GM12878 (cell line): ENCODE results near the gene INPP5D. TPM values are rescaled to one million over a fixed set of nuclear protein-coding genes. Genes with fewer than 3 reads are reported as not detected.
A peak's percentile ranks its signal among the peaks of the same experiment; 100 is the strongest.

Experiments
- ATF7 ChIP-seq: fragments of 450-650 bp; IDR thresholded peaks from 2 replicates; pipeline ENCODE4 v1.6.1; 2016; ENCODE audit warnings: low read depth, mild to moderate bottlenecking
- E4F1 ChIP-seq: fragments of 450-650 bp; IDR thresholded peaks from 2 replicates; pipeline ENCODE4 v1.6.1; 2018; ENCODE audit warnings: borderline replicate concordance, mild to moderate bottlenecking; ENCODE audit not compliant: partially characterized antibody
- ETV6 ChIP-seq, 2 experiments: fragments of 450-650 bp in 1 of 2; IDR thresholded peaks in 1 of 2; conservative IDR thresholded peaks in 1 of 2; 2 replicates each; pipeline ENCODE4 v1.6.1; 2014; ENCODE audit warnings: antibody characterized with exemption in 1 of 2, borderline replicate concordance in 1 of 2, low read depth in 1 of 2, mild to moderate bottlenecking in 1 of 2, moderate library complexity in 1 of 2
- MTA3 ChIP-seq: IDR thresholded peaks from 2 replicates; pipeline ENCODE4 v1.6.1; 2012; ENCODE audit warnings: low read length, inconsistent platforms, borderline replicate concordance
- NBN ChIP-seq: fragments of 450-650 bp; IDR thresholded peaks from 2 replicates; pipeline ENCODE4 v1.6.1; 2016
- NFYB ChIP-seq: IDR thresholded peaks from 2 replicates; pipeline ENCODE4 v1.6.1; 2011; ENCODE audit warnings: low read depth, mild to moderate bottlenecking, low read length, improper control_type of control experiment, moderate library complexity; ENCODE audit not compliant: insufficient read depth
- NR2F1 ChIP-seq: fragments of 450-650 bp; conservative IDR thresholded peaks from 2 replicates; pipeline ENCODE4 v1.6.1; 2017; ENCODE audit warnings: mild to moderate bottlenecking
- NRF1 ChIP-seq: conservative IDR thresholded peaks from 2 replicates; pipeline ENCODE4 v1.6.1; 2011; ENCODE audit warnings: mild to moderate bottlenecking, low read depth, low read length, improper control_type of control experiment
- PAX5 ChIP-seq: IDR thresholded peaks from 2 replicates; pipeline ENCODE4 v1.6.1; 2011; ENCODE audit warnings: low read depth, low read length, borderline replicate concordance
- POU2F2 ChIP-seq: IDR thresholded peaks from 3 replicates; pipeline ENCODE4 v1.6.1; 2011; ENCODE audit warnings: low read depth, mild to moderate bottlenecking, low read length, borderline replicate concordance
- RCOR1 ChIP-seq: conservative IDR thresholded peaks from 2 replicates; pipeline ENCODE4 v1.6.1; 2012; ENCODE audit warnings: low read depth, low read length, improper control_type of control experiment
- RUNX3 ChIP-seq: IDR thresholded peaks from 2 replicates; pipeline ENCODE4 v1.6.1; 2012; ENCODE audit warnings: low read length, inconsistent platforms
- SPI1 ChIP-seq: IDR thresholded peaks from 2 replicates; pipeline ENCODE4 v1.6.1; 2011; ENCODE audit warnings: low read depth, mild to moderate bottlenecking, low read length, moderate library complexity, borderline replicate concordance; ENCODE audit not compliant: insufficient read depth
- STAT1 ChIP-seq: fragments of 450-650 bp; conservative IDR thresholded peaks from 2 replicates; pipeline ENCODE4 v1.6.1; 2014; ENCODE audit warnings: antibody characterized with exemption, mild to moderate bottlenecking
- ZBED1 ChIP-seq: IDR thresholded peaks from 2 replicates; pipeline ENCODE4 v1.6.1; 2016; ENCODE audit warnings: borderline replicate concordance
- ZNF592 ChIP-seq: fragments of 450-650 bp; IDR thresholded peaks from 2 replicates; pipeline ENCODE4 v1.6.1; 2017; ENCODE audit warnings: mild to moderate bottlenecking, moderate library complexity
- polyA plus RNA-seq, 11 experiments: library from polyadenylated mRNA; depleted of rRNA in 4 of 11; unstranded in 6 of 11; stranded (reverse) in 5 of 11; fragments of >200 nt; fragmentation: Nextera tagmentation in 4 of 11; fragmentation: Illumina TruSeq in 1 of 11; extraction: Ambion mirVana in 4 of 11; extraction: Trizol in 1 of 11; gene quantifications; 1 replicate in 1 of 11; 2 replicates in 10 of 11; pipeline versions ENCODE4 v1.2.1 to v1.2.3, GENCODE V29; 2011 to 2016; ENCODE audit warnings: inconsistent platforms in 2 of 11, missing spikeins in 2 of 11, low read depth in 1 of 11
- total RNA-seq, 4 experiments: library from RNA; depleted of rRNA in 3 of 4; stranded (reverse); fragments of >200 nt in 3 of 4; fragmentation: Illumina TruSeq in 1 of 4; extraction: Trizol in 1 of 4; gene quantifications; 2 replicates each; pipeline versions ENCODE4 v1.2.1 to v1.2.3, GENCODE V29; 2013 to 2021
- TF ChIP-seq, protein P1 (sequence below): IDR thresholded peaks from 2 replicates; pipeline ENCODE4 v1.6.1; 2012; ENCODE audit warnings: low read depth, low read length, improper control_type of control experiment
- TF ChIP-seq, protein P2 (sequence below): fragments of 450-650 bp; IDR thresholded peaks from 2 replicates; pipeline ENCODE4 v1.6.1; 2016; ENCODE audit warnings: mild to moderate bottlenecking
- TF ChIP-seq, protein P3 (sequence below): fragments of 450-650 bp; IDR thresholded peaks from 2 replicates; pipeline ENCODE4 v1.6.1; 2016; ENCODE audit warnings: mild to moderate bottlenecking

The INPP5D gene
- total and polyA plus RNA-seq, 10 of the 15 experiments (the other 5 are each of a cell fraction or from before 2014, with no cell fraction given), result 11.8 to 139 (median 88.8) TPM

- TF ChIP-seq PAX5 (peak; percentile 33; the same call in 1 of the 2 replicates), NRF1 (no peak), SPI1 (peak; percentile 99), ZBED1 (no peak), ATF7 (peak; percentile 53), NFYB (no peak), E4F1 (no peak), RUNX3 (peak; percentile 77), RCOR1 (no peak), NR2F1 (peak; percentile 74), ETV6 (conservative IDR thresholded peaks at IDR 0.05 in 1 of 2, IDR thresholded peaks at IDR 0.05 in 1 of 2; ENCODE audit: borderline replicate concordance in 1 of 2, low read depth in 1 of 2) (peak in 1 of 2 experiments; percentile 47; a peak in 1 of 4 replicates), POU2F2 (peak; percentile 41; the same call in 1 of the 3 replicates), MTA3 (0 out of 2 replicates have a peak, but pooled peaks have one; percentile 57), STAT1 (no peak), ZNF592 (peak; percentile 7; the same call in 1 of the 2 replicates), NBN (peak; percentile 78; the same call in 1 of the 2 replicates)
- TF ChIP-seq, protein P1, sequence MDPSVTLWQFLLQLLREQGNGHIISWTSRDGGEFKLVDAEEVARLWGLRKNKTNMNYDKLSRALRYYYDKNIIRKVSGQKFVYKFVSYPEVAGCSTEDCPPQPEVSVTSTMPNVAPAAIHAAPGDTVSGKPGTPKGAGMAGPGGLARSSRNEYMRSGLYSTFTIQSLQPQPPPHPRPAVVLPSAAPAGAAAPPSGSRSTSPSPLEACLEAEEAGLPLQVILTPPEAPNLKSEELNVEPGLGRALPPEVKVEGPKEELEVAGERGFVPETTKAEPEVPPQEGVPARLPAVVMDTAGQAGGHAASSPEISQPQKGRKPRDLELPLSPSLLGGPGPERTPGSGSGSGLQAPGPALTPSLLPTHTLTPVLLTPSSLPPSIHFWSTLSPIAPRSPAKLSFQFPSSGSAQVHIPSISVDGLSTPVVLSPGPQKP, result no peak; the same call in 1 of the 2 replicates
- TF ChIP-seq, protein P2, sequence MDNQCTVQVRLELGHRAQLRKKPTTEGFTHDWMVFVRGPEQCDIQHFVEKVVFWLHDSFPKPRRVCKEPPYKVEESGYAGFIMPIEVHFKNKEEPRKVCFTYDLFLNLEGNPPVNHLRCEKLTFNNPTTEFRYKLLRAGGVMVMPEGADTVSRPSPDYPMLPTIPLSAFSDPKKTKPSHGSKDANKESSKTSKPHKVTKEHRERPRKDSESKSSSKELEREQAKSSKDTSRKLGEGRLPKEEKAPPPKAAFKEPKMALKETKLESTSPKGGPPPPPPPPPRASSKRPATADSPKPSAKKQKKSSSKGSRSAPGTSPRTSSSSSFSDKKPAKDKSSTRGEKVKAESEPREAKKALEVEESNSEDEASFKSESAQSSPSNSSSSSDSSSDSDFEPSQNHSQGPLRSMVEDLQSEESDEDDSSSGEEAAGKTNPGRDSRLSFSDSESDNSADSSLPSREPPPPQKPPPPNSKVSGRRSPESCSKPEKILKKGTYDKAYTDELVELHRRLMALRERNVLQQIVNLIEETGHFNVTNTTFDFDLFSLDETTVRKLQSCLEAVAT, result peak; percentile 45
- TF ChIP-seq, protein P3, sequence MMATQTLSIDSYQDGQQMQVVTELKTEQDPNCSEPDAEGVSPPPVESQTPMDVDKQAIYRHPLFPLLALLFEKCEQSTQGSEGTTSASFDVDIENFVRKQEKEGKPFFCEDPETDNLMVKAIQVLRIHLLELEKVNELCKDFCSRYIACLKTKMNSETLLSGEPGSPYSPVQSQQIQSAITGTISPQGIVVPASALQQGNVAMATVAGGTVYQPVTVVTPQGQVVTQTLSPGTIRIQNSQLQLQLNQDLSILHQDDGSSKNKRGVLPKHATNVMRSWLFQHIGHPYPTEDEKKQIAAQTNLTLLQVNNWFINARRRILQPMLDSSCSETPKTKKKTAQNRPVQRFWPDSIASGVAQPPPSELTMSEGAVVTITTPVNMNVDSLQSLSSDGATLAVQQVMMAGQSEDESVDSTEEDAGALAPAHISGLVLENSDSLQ, result 0 out of 2 replicates have a peak, but pooled peaks have one; percentile 5
Observed at GRCh38 chr2:233142355-233142897, 82.3 kb downstream of the INPP5D start (continued).
